ENCODE results near the gene TRDMT1. TPM values are rescaled to one million over a fixed set of nuclear protein-coding genes. Genes with fewer than 3 reads are reported as not detected.

Gene TRDMT1
- total and polyA plus RNA-seq, 7 experiments from 2014 or later, result 9.7 to 30.6 (median 15.2) TPM

- no peak for DNase-seq
- no peak overlapping the region for H3K27ac ChIP-seq (ENCODE audit: low read depth, low read length)
- H3K36me3 ChIP-seq (ENCODE audit: control insufficient read depth in 2 of 3, insufficient read depth in 3 of 3, low read length in 3 of 3), result no peaks in the 10 kb centered on the region
- intact Hi-C loops (cut with micrococcal nuclease), result no loop called here
- Mint-ChIP-seq H3K4me3 (no peak overlapping the region), H3K36me3 (peaks cover 0 to 4% (median 1%) of the 10 kb centered on the region in 5 donors), H3K27me3 (no peaks in the 10 kb centered on the region), H3K4me1 (peaks cover 0 to 19% (median 8%) of the 10 kb centered on the region in 7 donors), H3K27ac (peak overlapping the region in 1 of 9 donors; percentile 26), H3K9me3 (no peaks in the 10 kb centered on the region)
- H3K4me3 ChIP-seq (ENCODE audit: low read length), result no peak overlapping the region
- H3K4me1 ChIP-seq (ENCODE audit: control insufficient read depth in 2 of 2, insufficient read depth in 2 of 2, low read length in 2 of 2), result no peaks in the 10 kb centered on the region
- H3K27me3 ChIP-seq (ENCODE audit: control insufficient read depth in 2 of 2, insufficient read depth in 2 of 2, low read length in 2 of 2), result no peaks in the 10 kb centered on the region
- H3K9me3 ChIP-seq (ENCODE audit: control insufficient read depth in 2 of 3, low read length in 3 of 3), result no peaks in the 10 kb centered on the region
- ChIA-PET POLR2A (no interaction called here), CTCF (no interaction called here)
- ATAC-seq, result no peak
These were observed 15.6 kb downstream of the TRDMT1 start for GRCh38 chr10:17185873-17186272.

- Histone ChIP-seq H3K4me1 (ENCODE audit: control insufficient read depth in 2 of 2, insufficient read depth in 2 of 2, low read length in 2 of 2) (no peaks in the 10 kb centered on the region), H3K36me3 (ENCODE audit: control insufficient read depth in 2 of 3, insufficient read depth in 3 of 3, low read length in 3 of 3) (no peaks in the 10 kb centered on the region), H3K27me3 (ENCODE audit: control insufficient read depth in 2 of 2, insufficient read depth in 2 of 2, low read length in 2 of 2) (no peaks in the 10 kb centered on the region), H3K27ac (ENCODE audit: low read depth, low read length) (no peak overlapping the region), H3K4me3 (ENCODE audit: low read length) (no peak overlapping the region), H3K9me3 (ENCODE audit: control insufficient read depth in 2 of 3, low read length in 3 of 3) (no peaks in the 10 kb centered on the region)
- Mint-ChIP-seq H3K9me3 (no peaks in the 10 kb centered on the region), H3K27me3 (no peaks in the 10 kb centered on the region), H3K4me3 (no peak overlapping the region), H3K4me1 (peaks cover 0 to 13% (median 4%) of the 10 kb centered on the region in 7 donors), H3K27ac (no peak overlapping the region), H3K36me3 (peaks cover 0 to 1% (median 0%) of the 10 kb centered on the region in 5 donors)
- intact Hi-C loops (cut with micrococcal nuclease), result no loop called here
- DNase-seq (no peak), ATAC-seq (no peak)
- ChIA-PET CTCF (no interaction called here), POLR2A (no interaction called here)
These were observed 18.4 kb downstream of the TRDMT1 start for GRCh38 chr10:17183110-17183509.

GRCh38 chr10:17181751-17182150 is 19.7 kb downstream of the TRDMT1 start:
- intact Hi-C loops (cut with micrococcal nuclease), result no loop called here
- Mint-ChIP-seq H3K4me1 (peaks cover 0 to 19% (median under 1%) of the 10 kb centered on the region in 7 donors), H3K36me3 (peaks cover 0 to 1% (median 0%) of the 10 kb centered on the region in 5 donors), H3K27ac (peak overlapping the region in 1 of 9 donors; percentile 36), H3K9me3 (no peaks in the 10 kb centered on the region), H3K27me3 (peaks cover 0 to 2% (median 0%) of the 10 kb centered on the region in 5 donors), H3K4me3 (no peak overlapping the region)
- DNase-seq (no peak), ATAC-seq (no peak)
- no peaks in the 10 kb centered on the region for H3K4me1 ChIP-seq (ENCODE audit: control insufficient read depth in 2 of 2, insufficient read depth in 2 of 2, low read length in 2 of 2)
- ChIA-PET POLR2A (interaction anchor here (1.4 to 2.2 kb wide), 2 partner anchors 16 to 48 kb away, joined by 3 to 8 read pairs; no protein-coding TSS in a partner anchor), CTCF (no interaction called here)
- H3K27me3 ChIP-seq (ENCODE audit: control insufficient read depth in 2 of 2, insufficient read depth in 2 of 2, low read length in 2 of 2), result no peaks in the 10 kb centered on the region
- no peaks in the 10 kb centered on the region for H3K9me3 ChIP-seq (ENCODE audit: control insufficient read depth in 2 of 3, low read length in 3 of 3)
- H3K4me3 ChIP-seq (ENCODE audit: low read length), result no peak overlapping the region
- no peaks in the 10 kb centered on the region for H3K36me3 ChIP-seq (ENCODE audit: control insufficient read depth in 2 of 3, insufficient read depth in 3 of 3, low read length in 3 of 3)
- H3K27ac ChIP-seq (ENCODE audit: low read depth, low read length), result no peak overlapping the region

GRCh38 chr10:17181110-17181509 is 20.4 kb downstream of the TRDMT1 start:
- Mint-ChIP-seq H3K4me1 (peaks cover 0 to 24% (median 7%) of the 10 kb centered on the region in 7 donors), H3K27ac (peak overlapping the region in 1 of 9 donors; percentile 5), H3K36me3 (peaks cover 0 to 1% (median 0%) of the 10 kb centered on the region in 5 donors), H3K9me3 (no peaks in the 10 kb centered on the region), H3K4me3 (no peak overlapping the region), H3K27me3 (peaks cover 0 to 2% (median 0%) of the 10 kb centered on the region in 5 donors)
- no peaks in the 10 kb centered on the region for H3K36me3 ChIP-seq (ENCODE audit: control insufficient read depth in 2 of 3, insufficient read depth in 3 of 3, low read length in 3 of 3)
- intact Hi-C loops (cut with micrococcal nuclease), result no loop called here
- POLR2A ChIA-PET, result interaction anchor here (1.4 to 2.2 kb wide), 2 partner anchors 17 to 49 kb away, joined by 3 to 8 read pairs; no protein-coding TSS in a partner anchor
- H3K27me3 ChIP-seq (ENCODE audit: control insufficient read depth in 2 of 2, insufficient read depth in 2 of 2, low read length in 2 of 2), result no peaks in the 10 kb centered on the region
- CTCF ChIA-PET, result no interaction called here
- no peaks in the 10 kb centered on the region for H3K4me1 ChIP-seq (ENCODE audit: control insufficient read depth in 2 of 2, insufficient read depth in 2 of 2, low read length in 2 of 2)
- H3K4me3 ChIP-seq (ENCODE audit: low read length), result no peak overlapping the region
- no peak overlapping the region for H3K27ac ChIP-seq (ENCODE audit: low read depth, low read length)
- no peaks in the 10 kb centered on the region for H3K9me3 ChIP-seq (ENCODE audit: control insufficient read depth in 2 of 3, low read length in 3 of 3)
- DNase-seq, result no peak
- no peak for ATAC-seq

DNA sequence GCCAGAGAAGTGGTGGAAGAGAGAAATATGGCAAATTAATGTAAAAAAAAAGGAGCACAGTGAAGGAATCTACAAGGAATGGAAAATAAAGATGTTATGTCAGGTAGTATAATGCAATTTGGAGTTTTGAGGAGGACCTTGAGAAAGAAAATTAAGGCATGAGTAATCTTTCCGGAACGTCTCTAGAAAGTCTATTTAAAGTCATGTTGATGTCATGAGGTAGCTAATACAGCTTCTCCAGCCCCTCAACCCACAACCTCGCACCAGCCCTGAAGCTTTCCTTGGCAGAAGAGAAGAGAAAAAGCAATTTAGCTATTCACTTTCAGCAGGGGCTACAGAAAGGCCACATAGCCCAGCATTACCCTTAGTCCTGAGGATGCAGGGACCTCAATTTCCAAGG is 22.5 kb downstream of the TRDMT1 start:
- Mint-ChIP-seq H3K27me3 (peaks cover 0 to 2% (median 0%) of the 10 kb centered on the region in 5 donors), H3K36me3 (peaks cover 0 to 4% (median 0%) of the 10 kb centered on the region in 5 donors), H3K27ac (no peak overlapping the region), H3K4me3 (no peak overlapping the region), H3K4me1 (peaks cover 6 to 37% (median 19%) of the 10 kb centered on the region in 7 donors), H3K9me3 (no peaks in the 10 kb centered on the region)
- no peaks in the 10 kb centered on the region for H3K4me1 ChIP-seq (ENCODE audit: control insufficient read depth in 2 of 2, insufficient read depth in 2 of 2, low read length in 2 of 2)
- ChIA-PET CTCF (interaction anchor here (0.7 kb wide), 1 partner anchor 404 kb away, joined by 3 read pairs; no protein-coding TSS in a partner anchor), POLR2A (interaction anchor here (0.6 kb wide), 1 partner anchor 234 kb away, joined by 5 read pairs; no protein-coding TSS in a partner anchor)
- H3K27me3 ChIP-seq (ENCODE audit: control insufficient read depth in 2 of 2, insufficient read depth in 2 of 2, low read length in 2 of 2), result no peaks in the 10 kb centered on the region
- H3K9me3 ChIP-seq (ENCODE audit: control insufficient read depth in 2 of 3, low read length in 3 of 3), result no peaks in the 10 kb centered on the region
- intact Hi-C loops (cut with micrococcal nuclease), result loop anchor here in 1 of 2 donors (5.0 kb wide), 1 partner anchor 287 kb away; no protein-coding TSS in a partner anchor
- no peak for ATAC-seq
- H3K27ac ChIP-seq (ENCODE audit: low read depth, low read length), result no peak overlapping the region
- H3K36me3 ChIP-seq (ENCODE audit: control insufficient read depth in 2 of 3, insufficient read depth in 3 of 3, low read length in 3 of 3), result no peaks in the 10 kb centered on the region
- DNase-seq, result no peak
- no peak overlapping the region for H3K4me3 ChIP-seq (ENCODE audit: low read length)

- no peak overlapping the region for H3K4me3 Mint-ChIP-seq
- no peak for DNase-seq
- H3K27ac ChIP-seq (ENCODE audit: low read depth, low read length), result no peak overlapping the region
- H3K4me1 ChIP-seq (ENCODE audit: control insufficient read depth in 2 of 2, insufficient read depth in 2 of 2, low read length in 2 of 2), result no peaks in the 10 kb centered on the region
- H3K9me3 ChIP-seq (ENCODE audit: control insufficient read depth in 2 of 3, low read length in 3 of 3), result no peaks in the 10 kb centered on the region
- ATAC-seq, result no peak
- ChIA-PET POLR2A (no interaction called here), CTCF (no interaction called here)
- peaks cover 6 to 36% (median 19%) of the 10 kb centered on the region in 7 donors for H3K4me1 Mint-ChIP-seq
- peaks cover 0 to 2% (median 0%) of the 10 kb centered on the region in 5 donors for H3K27me3 Mint-ChIP-seq
- intact Hi-C loops (cut with micrococcal nuclease), result loop anchor here in 1 of 2 donors (5.0 kb wide), 1 partner anchor 286 kb away; no protein-coding TSS in a partner anchor
- H3K4me3 ChIP-seq (ENCODE audit: low read length), result no peak overlapping the region
- H3K36me3 Mint-ChIP-seq, result peaks cover 0 to 8% (median 0%) of the 10 kb centered on the region in 5 donors
- H3K36me3 ChIP-seq (ENCODE audit: control insufficient read depth in 2 of 3, insufficient read depth in 3 of 3, low read length in 3 of 3), result no peaks in the 10 kb centered on the region
- no peaks in the 10 kb centered on the region for H3K9me3 Mint-ChIP-seq
- H3K27ac Mint-ChIP-seq, result no peak overlapping the region
- no peaks in the 10 kb centered on the region for H3K27me3 ChIP-seq (ENCODE audit: control insufficient read depth in 2 of 2, insufficient read depth in 2 of 2, low read length in 2 of 2)
These were observed 23.5 kb downstream of the TRDMT1 start for GRCh38 chr10:17178006-17178405.

DNA sequence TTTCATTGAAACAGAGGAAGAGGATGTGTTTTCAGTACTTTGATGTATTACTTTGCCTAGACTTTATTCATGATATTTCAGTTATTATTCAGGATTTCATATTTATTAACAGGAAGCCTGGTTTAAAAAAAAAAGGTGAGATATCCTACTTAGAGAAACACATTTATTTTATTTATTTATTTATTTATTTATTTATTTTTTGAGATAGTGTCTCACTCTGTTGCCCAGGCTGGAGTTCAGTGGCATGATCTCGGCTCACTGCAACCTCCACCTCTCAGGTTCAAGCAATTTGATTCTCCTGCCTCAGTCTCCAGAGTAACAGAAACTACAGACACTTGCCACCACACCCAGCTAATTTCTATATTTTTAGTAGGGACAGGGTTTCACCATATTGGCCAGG is 24.5 kb downstream of the TRDMT1 start:
- H3K27ac ChIP-seq (ENCODE audit: low read depth, low read length), result no peak overlapping the region
- H3K9me3 ChIP-seq (ENCODE audit: control insufficient read depth in 2 of 3, low read length in 3 of 3), result no peaks in the 10 kb centered on the region
- no peaks in the 10 kb centered on the region for H3K36me3 ChIP-seq (ENCODE audit: control insufficient read depth in 2 of 3, insufficient read depth in 3 of 3, low read length in 3 of 3)
- H3K9me3 Mint-ChIP-seq, result no peaks in the 10 kb centered on the region
- ChIA-PET POLR2A (interaction anchor here (1.4 kb wide), 1 partner anchor 53 kb away, joined by 5 read pairs; no protein-coding TSS in a partner anchor), CTCF (no interaction called here)
- DNase-seq, result no peak
- H3K27ac Mint-ChIP-seq, result no peak overlapping the region
- no peaks in the 10 kb centered on the region for H3K4me1 ChIP-seq (ENCODE audit: control insufficient read depth in 2 of 2, insufficient read depth in 2 of 2, low read length in 2 of 2)
- H3K4me3 ChIP-seq (ENCODE audit: low read length), result no peak overlapping the region
- no peak for ATAC-seq
- peaks cover 0 to 8% (median under 1%) of the 10 kb centered on the region in 5 donors for H3K36me3 Mint-ChIP-seq
- H3K27me3 Mint-ChIP-seq, result peaks cover 0 to 2% (median 0%) of the 10 kb centered on the region in 5 donors
- H3K4me1 Mint-ChIP-seq, result peaks cover 6 to 31% (median 19%) of the 10 kb centered on the region in 7 donors
- H3K27me3 ChIP-seq (ENCODE audit: control insufficient read depth in 2 of 2, insufficient read depth in 2 of 2, low read length in 2 of 2), result no peaks in the 10 kb centered on the region
- H3K4me3 Mint-ChIP-seq, result no peak overlapping the region
- intact Hi-C loops (cut with micrococcal nuclease), result loop anchor here in 1 of 2 donors (5.0 kb wide), 1 partner anchor 285 kb away; no protein-coding TSS in a partner anchor
